Mammary epithelial cell (primary cell): ENCODE results near the gene STOX2.

Source experiments
- EZH2 ChIP-seq: IDR thresholded peaks from 2 replicates; pipeline ENCODE4 v1.6.1; 2012; ENCODE audit warnings: low read length, inconsistent platforms, borderline replicate concordance
- TF ChIP-seq, protein P1 (sequence below), 2 donors: IDR thresholded peaks in 1 of 2; conservative IDR thresholded peaks in 1 of 2; 2 replicates each; pipeline ENCODE4 v1.5.1; 2011 to 2012; ENCODE audit warnings: inconsistent platforms in 2 of 2, low read length in 2 of 2, mild to moderate bottlenecking in 2 of 2, control low read depth in 1 of 2, low read depth in 1 of 2; ENCODE audit not compliant: insufficient read depth in 1 of 2; ENCODE audit errors: extremely low read depth in 1 of 2

GRCh38 chr4:184028561-184029374, 123.7 kb downstream of the STOX2 start:
- TF ChIP-seq, protein P1, sequence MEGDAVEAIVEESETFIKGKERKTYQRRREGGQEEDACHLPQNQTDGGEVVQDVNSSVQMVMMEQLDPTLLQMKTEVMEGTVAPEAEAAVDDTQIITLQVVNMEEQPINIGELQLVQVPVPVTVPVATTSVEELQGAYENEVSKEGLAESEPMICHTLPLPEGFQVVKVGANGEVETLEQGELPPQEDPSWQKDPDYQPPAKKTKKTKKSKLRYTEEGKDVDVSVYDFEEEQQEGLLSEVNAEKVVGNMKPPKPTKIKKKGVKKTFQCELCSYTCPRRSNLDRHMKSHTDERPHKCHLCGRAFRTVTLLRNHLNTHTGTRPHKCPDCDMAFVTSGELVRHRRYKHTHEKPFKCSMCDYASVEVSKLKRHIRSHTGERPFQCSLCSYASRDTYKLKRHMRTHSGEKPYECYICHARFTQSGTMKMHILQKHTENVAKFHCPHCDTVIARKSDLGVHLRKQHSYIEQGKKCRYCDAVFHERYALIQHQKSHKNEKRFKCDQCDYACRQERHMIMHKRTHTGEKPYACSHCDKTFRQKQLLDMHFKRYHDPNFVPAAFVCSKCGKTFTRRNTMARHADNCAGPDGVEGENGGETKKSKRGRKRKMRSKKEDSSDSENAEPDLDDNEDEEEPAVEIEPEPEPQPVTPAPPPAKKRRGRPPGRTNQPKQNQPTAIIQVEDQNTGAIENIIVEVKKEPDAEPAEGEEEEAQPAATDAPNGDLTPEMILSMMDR (conservative IDR thresholded peaks at IDR 0.05 in 1 of 2, IDR thresholded peaks at IDR 0.05 in 1 of 2; ENCODE audit: extremely low read depth in 1 of 2, insufficient read depth in 1 of 2, low read depth in 1 of 2, low read length in 2 of 2): no peak
- no peak for TF ChIP-seq EZH2
